GM21367 (cell line): ENCODE results near the gene NSL1.

Source experiments
- ATAC-seq: cut with Tn5 transposase; IDR thresholded peaks from one replicate; pipeline ENCODE4 v1.9.1; 2021; ENCODE audit not compliant: unreplicated experiment

The NSL1 gene, protein sequence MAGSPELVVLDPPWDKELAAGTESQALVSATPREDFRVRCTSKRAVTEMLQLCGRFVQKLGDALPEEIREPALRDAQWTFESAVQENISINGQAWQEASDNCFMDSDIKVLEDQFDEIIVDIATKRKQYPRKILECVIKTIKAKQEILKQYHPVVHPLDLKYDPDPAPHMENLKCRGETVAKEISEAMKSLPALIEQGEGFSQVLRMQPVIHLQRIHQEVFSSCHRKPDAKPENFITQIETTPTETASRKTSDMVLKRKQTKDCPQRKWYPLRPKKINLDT

DNA sequence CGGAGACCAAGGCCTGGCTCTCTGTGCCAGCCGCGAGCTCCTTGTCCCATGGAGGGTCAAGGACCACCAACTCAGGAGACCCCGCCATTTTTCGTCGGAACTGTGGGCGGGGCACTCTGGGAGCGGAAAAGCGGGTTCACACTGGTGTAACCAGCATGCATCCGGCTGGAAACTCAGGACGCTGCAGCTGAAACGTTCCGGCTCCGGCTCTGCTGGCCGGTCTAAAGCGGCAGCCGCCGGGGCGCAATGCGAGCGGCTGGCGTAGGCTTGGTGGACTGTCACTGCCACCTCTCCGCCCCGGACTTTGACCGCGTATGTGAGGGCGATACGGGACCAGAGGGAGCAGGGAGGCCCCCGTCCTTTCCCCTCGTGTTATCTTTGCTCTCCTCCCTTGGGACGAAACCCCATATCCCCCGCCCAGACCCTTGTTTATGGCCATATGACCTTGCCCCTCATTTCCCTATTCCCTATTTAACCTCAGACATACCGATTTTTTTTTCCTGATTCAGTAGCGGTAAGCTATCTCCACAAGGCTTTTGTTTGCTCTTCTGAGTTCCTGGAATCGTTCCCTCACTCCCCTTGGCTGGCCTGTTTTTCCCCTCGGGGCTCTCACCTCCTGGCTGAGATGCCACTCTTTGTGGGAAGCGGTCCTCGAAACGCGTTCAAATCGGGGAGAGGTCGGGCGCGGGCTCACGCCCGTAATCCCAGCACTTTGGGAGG lies at the start of gene NSL1, which contains the start of gene TATDN3:
TSS of gene NSL1 (minus strand) at position 102 of the 720 bp plus-strand sequence. CDS start at position 88, 14 bp downstream.
TSS of gene TATDN3 (plus strand) at position 219 of the 720 bp plus-strand sequence. CDS start at position 247, 28 bp downstream.
- peak; percentile 46 for ATAC-seq

DNA sequence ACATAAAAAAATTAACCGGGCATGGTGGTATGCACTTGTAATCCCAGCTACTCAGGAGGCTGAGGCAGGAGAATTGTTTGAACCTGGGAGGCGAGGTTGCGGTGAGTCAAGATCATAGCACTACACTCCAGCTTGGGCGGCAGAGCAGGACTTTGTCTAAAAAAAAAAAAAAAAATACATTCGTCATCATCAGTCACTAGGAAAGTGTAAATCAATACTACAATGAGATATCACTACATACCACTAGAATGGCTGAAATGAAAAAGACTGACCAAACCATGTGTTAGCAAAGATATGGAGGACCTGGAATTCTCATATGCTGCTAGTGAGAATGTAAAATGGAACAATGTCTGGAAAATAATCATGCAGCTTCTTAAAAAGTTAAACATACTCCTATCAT lies 46.6 kb upstream of the NSL1 start:
- no peak for ATAC-seq

DNA sequence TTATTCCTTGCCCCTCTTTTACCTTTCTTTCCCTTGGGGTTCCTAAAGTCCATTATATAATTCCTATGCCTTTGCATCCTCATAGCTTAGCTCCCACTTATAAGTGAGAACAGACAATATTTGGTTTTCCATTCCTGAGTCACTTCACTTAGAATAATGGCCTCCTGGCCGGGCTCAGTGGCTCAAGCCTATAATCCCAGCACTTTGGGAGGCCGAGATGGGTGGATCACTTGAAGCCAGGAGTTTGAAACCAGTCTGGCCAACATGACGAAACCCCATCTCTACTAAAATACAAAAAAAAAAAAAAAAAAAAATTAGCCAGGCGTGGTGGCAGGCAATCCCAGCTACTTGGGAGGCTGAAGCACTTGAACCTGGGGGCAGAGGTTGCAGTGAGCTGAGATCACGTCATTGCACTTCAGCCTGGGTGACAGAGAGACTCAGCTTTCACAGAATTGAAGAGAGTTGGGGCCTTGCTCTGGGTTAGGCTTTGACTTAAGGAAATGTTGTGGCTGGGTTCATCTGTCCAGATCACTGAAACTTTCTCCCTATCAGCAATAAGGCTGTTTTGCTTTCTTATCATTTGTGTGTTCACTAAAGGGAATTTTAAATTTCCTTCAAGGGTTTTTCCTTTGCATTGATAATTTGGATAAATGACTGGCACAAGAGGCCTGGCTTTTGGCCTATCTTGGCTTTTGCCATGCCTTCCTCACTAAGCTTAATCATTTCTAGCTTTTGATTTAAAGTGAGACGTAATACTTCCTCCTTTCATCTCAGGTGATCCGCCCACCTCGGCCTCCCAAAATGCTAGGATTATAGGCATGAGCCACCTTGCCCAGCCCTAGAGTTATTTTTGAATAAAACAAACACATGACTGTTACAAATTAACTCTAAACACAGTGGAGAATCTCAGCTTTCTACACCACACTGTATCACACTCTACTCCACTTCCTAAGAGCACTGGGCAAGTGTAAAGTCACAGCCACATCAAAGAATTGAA lies 41.9 kb upstream of the NSL1 start:
- peak; percentile 76 for ATAC-seq

DNA sequence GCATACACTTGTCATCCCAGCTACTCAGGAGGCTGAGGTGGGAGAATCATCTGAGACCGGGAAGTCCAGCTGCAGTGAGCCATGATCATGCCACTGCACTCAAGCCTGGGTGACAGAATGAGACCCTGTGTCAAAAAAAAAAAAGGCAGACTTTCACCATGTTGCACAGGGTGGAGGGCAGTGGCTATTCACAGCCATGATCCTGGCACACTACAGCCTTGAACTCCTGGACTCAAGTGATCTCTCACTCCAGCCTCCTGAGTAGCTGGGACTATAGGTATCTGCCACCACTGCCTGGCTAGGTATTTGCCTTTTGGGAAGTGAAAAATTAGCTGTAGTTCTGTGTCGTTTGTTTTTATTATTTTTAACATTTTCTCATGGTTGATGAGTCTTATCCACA lies 36.8 kb upstream of the NSL1 start:
- no peak for ATAC-seq

DNA sequence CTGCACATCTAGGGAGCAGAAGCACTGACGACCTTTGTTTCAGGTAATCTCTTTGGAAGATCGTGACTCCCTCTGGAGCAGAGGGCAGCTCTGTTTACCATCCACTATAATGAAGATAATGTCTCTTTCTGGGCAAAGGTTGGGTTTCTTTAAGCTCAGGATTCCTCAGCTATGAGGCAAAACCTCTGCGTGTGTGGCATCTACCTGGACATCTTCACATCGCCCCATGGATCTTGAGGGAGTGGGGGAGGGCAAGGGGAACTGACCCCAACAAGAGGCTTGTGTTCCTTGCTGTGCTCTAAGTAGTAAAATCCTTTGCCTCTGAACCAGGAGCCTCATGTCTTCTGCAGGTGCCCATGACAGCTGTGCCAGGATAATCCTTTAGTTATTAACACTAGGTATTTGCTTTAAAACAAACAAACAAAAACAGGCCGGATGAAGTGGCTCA lies 36.3 kb upstream of the NSL1 start:
- no peak for ATAC-seq

DNA sequence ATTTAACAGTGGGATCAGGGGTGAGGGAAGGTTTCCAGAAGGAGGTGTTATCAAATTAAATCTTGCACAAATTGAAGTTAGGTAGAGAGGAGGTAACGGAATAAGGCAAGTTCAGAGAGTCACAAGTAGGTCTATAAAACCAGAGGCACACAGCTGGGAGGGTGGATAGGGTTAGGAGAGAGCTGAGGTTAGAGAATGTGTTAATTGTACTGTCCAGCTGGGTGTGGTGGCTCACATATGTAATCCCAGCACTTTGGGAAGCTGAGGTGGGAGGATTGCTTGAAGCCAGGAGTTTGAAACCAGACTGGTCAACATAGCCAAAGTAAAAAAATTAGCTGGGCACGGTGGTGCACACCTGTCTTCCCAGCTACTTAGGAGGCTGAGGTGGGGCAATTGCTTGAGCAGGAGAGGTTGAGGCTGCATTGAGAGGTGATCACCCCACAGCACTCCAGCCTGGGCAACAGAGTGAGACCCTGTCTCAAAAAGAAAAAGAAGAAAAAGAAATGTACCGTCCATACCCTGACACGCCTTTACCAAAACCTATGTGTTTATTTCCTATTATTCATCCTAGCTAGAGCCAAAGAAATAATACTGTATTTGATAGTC lies 35.7 kb upstream of the NSL1 start:
- ATAC-seq: no peak

DNA sequence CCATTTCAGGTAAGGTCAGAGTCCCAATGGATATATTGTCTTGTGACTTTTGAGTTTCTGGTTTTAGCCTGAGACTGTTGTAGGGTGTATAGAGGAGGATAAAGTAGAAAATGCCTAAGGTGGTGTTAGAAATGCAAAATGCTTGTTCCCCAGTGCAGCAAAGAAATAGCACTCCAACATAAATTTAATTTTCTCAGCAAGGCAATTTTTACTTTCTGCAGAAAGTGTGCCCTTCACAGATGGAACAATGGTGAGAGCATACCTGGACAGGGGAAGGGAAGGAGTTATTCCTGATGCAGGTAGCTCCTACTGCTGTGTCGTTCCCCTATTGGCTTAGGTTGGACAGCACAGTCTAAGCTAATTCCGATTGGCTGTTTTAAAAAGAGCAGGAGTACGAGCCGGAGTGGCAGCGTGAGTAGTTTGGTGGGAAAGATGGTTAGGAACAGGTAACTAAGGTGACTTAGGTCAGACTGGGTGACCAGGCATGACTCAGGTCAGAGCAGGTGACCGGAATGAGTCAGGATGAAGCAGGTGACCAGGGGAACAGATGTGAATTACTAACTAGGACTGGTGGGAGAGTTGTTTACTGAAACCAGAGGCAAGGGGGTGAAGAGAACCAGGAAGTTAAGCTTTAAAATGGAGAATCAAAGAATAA lies 34.3 kb upstream of the NSL1 start:
- ATAC-seq: no peak

DNA sequence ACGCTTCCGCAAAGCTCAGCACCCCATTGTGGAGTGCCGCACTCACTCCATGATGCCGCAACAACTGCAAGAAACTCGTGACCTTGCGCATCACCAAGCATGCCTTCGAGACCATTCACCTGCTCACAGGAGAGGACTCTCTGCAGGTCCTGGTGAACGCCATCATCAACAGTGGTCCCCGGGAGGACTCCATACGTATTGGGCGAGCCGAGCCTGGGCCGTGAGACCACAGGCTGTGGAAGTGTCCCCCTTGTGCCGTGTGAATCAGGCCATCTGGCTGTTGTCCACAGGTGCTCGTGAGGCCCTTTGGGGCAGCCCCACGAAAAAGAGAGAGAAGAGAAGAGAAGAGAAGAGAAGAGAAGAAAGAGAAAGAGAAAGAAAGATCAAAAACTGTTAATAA lies 32.6 kb upstream of the NSL1 start:
- ATAC-seq: no peak

DNA sequence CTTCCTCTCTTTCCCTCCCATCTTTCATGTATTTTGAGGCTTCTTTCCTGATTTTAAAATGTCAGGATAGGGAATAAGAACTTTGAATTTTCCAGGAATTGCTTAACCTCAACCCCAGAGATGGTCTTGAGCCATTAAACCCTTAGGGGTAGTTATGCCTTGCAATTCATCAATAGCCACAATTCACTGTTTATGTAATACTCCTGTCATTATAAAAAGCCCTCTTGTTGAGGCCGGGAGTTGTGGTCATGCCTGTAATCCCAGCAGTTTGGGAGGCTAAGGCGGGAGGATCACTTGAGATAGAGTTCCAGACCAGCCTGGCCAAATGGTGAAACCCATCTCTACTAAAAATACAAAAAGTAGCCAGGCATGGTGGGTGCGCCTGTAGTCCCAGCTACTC lies 31.4 kb upstream of the NSL1 start:
- no peak for ATAC-seq

DNA sequence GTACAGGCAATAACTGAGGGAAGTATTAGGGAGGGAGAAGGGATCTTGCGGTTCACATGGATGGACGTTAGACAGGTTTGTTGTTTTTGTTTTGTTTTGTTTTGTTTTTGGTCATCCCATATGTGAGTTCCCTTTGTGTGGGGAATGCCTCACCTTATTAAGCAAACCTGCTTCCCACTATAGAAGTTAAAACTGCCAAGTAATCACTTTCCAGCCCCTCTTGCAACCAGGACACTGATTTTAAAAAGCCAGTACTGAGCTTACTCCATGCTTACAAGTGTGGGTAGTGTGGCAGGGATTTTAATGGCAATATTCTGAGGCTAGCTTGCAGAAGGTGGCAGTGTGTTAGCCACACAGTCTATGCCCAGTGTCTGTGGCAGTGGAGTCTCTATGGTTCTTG lies 29.4 kb upstream of the NSL1 start:
- no peak for ATAC-seq

DNA sequence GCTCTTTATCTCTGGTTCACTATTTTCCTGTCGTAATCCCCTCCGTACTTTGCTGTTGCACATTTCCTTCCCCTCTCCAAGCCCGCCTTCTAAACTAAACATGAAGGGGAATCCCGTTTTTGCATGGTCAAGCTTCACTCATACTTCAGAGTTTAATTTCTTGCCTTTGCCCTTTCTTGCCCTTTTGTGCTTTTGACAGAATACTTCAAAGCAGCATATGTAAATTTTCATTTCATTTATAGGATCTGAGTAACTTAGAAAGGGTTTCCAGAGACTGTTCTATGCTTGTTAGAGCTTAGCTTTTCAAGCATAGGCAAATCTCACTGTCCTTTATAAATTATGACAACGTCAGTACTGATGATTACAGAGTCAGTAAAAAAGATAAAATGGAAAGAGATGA lies 28.1 kb upstream of the NSL1 start:
- peak; percentile 46 for ATAC-seq

DNA sequence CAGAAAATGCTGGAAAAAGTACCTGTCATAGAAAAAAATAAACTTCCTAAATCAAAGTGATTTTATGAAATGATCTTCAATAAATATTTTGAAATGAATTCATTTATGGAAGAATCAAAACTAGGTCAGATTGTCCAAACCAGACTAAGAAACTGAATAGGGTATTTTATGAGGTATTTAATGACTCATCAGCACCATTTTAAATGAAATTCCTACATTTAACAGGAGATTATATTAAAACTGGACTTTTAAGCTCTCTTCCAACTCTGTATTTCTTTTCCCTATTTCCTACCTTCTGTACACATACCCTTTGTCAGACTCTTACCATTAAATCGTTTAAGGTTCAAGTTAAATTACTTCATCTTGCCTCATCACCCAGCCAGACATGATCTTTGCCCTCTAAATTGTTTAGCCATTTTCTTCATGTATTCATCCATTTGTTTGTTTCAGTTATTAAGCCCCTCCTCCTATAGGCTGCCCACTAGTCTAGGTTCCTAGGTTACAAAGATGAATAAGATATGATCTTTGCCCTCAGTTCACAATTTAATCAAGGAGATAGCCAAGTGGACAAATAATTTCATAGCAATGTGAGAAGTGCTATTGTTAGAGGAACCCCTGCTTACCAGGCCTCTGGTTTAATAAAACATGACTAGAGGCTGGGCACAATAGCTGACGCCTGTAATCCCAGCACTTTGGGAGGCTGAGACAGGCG lies 25.1 kb upstream of the NSL1 start:
- ATAC-seq: no peak

DNA sequence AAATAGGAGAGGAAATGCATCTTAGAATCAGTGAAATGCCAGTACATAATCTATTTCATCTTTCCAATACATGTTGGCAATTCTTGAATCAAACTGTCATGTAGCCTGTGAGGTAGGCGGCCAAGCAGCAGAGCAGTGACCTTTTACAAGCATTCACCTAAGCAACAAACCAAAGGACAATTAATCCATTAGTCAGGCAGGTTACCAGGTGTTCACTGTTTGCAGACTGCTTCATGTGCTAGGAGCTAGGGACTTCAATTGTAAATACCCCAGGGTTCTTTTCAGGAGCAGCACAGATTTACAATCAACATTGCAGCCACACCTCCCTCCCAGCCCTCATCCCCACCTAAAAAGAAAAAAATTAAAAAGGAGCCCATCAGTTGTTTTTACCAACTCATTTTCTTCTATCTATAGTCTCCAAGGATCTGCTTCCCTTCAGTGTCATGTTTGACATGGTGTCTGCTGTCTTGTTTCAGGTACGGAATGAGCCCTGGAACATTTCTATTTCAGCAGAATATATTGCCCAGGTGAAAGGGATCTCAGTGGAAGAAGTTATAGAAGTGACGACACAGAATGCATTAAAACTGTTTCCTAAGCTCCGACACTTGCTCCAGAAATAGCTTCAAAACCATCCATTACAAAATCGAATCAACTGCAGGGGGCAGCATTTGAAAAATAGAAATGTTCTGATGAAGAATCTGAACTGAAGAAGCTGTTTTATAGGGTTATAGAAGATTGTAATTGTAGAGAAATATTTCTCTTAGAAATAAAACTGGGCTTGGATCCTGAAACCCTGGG lies 23.2 kb upstream of the NSL1 start:
- no peak for ATAC-seq

DNA sequence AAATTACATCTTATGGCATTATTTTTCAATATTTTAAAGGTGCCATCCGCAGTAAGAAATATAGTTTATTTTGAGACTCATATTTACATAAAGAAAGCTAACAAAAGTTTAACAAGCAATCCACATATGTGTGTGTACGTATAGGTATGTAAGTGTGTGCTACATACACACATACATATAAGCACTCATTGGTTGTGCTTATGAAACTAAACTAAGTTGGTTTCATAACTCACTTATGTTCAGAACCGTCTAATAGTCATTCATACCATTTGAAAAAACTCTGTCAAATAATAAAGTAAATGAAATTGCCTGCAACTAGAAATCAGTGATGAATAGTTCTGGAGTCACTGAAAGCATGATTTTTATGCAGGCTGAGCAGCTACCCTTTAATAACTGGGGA lies 14.2 kb upstream of the NSL1 start:
- no peak for ATAC-seq

DNA sequence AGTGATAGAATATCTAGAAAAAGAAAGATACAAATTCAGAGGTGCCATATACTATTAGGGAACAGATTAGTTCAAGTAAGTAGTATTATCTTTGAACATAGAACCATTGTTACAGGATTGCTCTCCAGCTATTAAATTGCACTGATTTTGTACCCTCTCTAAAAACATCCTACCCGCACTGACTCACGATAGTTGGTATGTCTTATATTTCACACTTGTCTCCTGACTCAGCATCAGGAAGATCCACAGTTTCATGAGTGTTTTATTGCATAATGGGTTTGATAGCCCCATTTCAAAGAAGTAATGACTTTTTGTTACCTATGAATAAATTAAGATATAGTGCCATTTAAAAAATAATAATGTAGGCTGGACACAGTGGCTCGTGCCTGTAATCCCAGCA lies 6.1 kb upstream of the NSL1 start:
- no peak for ATAC-seq

DNA sequence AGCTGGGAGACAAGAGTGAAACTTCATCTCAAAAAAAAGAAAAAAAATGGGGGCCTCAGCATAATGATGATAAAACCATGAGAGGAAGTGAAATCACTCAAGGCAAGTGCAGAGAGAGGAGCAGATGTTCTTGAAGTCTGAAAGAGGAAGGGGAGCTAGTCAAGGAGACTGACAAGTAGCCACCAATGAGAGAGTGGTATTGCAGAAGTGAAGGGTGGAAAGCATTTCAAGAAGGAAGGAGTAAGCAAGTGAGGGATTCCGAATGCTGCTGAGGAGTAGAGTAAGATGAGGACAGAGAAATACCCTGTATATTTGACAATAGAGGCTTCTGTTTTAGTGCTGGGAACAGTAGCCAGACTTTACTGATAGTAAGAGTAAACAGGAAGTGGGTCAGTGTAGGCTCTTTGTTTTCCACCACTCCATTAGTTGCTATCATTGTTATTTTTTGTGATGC lies 3.0 kb upstream of the NSL1 start:
- ATAC-seq: peak; percentile 86

DNA sequence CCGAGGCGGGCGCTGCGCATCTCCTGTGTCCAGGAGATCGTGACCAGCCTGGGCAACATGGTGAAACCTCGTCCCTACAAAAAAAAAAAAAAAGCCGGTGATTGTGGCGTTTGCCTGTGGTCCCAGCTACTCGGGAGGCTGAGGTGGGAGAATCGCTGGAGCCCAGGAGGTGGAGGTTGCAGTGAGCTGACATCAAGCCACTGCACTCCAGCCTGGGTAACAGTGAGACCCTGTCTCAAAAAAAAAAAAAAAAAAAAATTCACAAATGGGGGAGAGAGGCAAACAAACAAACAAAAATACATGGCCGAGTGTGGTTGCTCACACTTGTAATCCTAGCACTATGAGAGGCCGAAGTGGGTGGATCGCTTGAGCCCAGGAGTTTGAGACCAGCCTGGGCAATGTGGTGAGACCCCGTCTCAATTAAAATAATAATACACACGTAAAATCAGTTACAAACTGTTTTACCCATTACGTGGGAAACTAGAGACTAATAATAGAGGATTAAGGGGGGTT lies 875 bp upstream of the NSL1 start:
- no peak for ATAC-seq

DNA sequence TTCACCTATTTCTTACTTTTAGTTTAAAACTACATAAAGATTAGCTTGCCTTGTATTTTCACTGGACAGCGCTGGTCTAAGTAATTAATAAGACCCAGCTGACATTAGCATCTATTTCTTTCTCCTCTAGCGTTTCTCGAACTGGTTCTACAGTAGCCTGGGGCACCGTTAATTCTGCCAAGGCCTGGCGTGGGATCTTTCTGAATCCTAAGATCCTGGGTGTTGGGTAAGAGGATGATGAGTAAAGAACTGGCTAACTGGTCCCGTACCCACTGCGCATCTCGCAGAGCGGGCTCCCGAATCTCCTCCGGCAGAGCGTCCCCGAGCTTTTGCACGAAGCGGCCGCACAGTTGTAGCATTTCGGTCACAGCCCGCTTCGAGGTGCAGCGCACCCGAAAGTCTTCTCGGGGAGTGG lies 309 bp downstream of the NSL1 start:
- ATAC-seq: peak; percentile 11

DNA sequence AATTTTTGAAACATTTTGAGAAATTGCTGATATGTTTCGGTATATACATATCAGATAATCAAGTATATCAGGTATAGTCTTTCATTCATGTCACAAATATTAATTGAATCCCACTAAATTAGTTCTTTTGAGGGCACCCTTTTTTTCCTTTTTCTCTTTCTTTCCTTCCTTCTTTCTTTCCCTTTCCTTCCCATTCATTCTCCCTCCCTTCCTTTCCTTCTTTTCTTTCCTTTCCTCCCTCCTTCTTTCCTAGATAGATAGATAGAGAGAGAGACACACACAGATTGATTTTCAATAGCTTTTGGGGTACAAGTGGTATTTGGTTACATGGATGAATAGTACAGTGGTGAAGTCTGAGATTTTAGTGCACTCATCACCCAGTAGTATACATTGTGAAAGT lies 5.7 kb downstream of the NSL1 start:
- no peak for ATAC-seq
